Measurements from ENCODE around the gene IGFALS.

IGFALS gene

GRCh38 chr16:1830213-1830612, 36.7 kb upstream of the IGFALS start:
- Mint-ChIP-seq H3K9me3 (no peaks in the 10 kb centered on the region), H3K27ac (peak overlapping the region in 2 of 3 experiments; percentile 20 to 54), H3K27me3 (ENCODE audit: low read depth) (peaks cover 3% of the 10 kb centered on the region), H3K4me1 (peaks cover 18% of the 10 kb centered on the region), H3K36me3 (ENCODE audit: low read depth) (peaks cover 15% of the 10 kb centered on the region), H3K4me3 (peak overlapping the region; percentile 42 to 63 (median 52))
- no peak for TF ChIP-seq CTCF (IDR thresholded peaks at IDR 0.05; ENCODE audit: unreplicated experiment in 3 of 3)

GRCh38 chr16:1828645-1829410, 35.3 kb upstream of the IGFALS start:
- Mint-ChIP-seq H3K27me3 (ENCODE audit: low read depth) (peaks cover 3% of the 10 kb centered on the region), H3K4me3 (peak overlapping the region; percentile 87 to 93 (median 87)), H3K9me3 (no peaks in the 10 kb centered on the region), H3K4me1 (peaks cover 24% of the 10 kb centered on the region), H3K36me3 (ENCODE audit: low read depth) (peaks cover 15% of the 10 kb centered on the region), H3K27ac (peak overlapping the region in 2 of 3 experiments; percentile 14 to 87)
- no peak for TF ChIP-seq CTCF (IDR thresholded peaks at IDR 0.05; ENCODE audit: unreplicated experiment in 3 of 3)

GRCh38 chr16:1826691-1827573, 33.4 kb upstream of the IGFALS start, which contains the start of the genes FAHD1 and HAGH:
FAHD1 (plus strand) TSS chr16:1827206; CDS start chr16:1827239, 33 bp downstream.
HAGH (minus strand) TSS chr16:1826825; CDS start chr16:1826787, 38 bp downstream.
- Mint-ChIP-seq H3K4me3 (peak within 1 kb of the TSS; percentile 93 to 97 (median 93)), H3K9me3 (no peaks in the 10 kb centered on the region), H3K36me3 (ENCODE audit: low read depth) (peaks cover 11% of the 10 kb centered on the region), H3K27ac (peak within 1 kb of the TSS; percentile 37 to 91 (median 90)), H3K4me1 (peaks cover 24% of the 10 kb centered on the region), H3K27me3 (ENCODE audit: low read depth) (peaks cover 3% of the 10 kb centered on the region)
- no peak for TF ChIP-seq CTCF (IDR thresholded peaks at IDR 0.05; ENCODE audit: unreplicated experiment in 3 of 3)

GRCh38 chr16:1825864-1826690, 32.6 kb upstream of the IGFALS start:
- Mint-ChIP-seq H3K36me3 (ENCODE audit: low read depth) (peaks cover 10% of the 10 kb centered on the region), H3K27me3 (ENCODE audit: low read depth) (peaks cover 3% of the 10 kb centered on the region), H3K9me3 (no peaks in the 10 kb centered on the region), H3K27ac (peak overlapping the region in 1 of 3 experiments; percentile 24), H3K4me1 (peaks cover 24% of the 10 kb centered on the region), H3K4me3 (peak overlapping the region; percentile 72 to 84 (median 82))
- no peak for TF ChIP-seq CTCF (IDR thresholded peaks at IDR 0.05; ENCODE audit: unreplicated experiment in 3 of 3)

GRCh38 chr16:1825381-1825863, 31.9 kb upstream of the IGFALS start:
- Mint-ChIP-seq H3K27ac (no peak overlapping the region), H3K27me3 (ENCODE audit: low read depth) (peaks cover 3% of the 10 kb centered on the region), H3K4me3 (peak overlapping the region; percentile 72 to 84 (median 82)), H3K4me1 (peaks cover 24% of the 10 kb centered on the region), H3K36me3 (ENCODE audit: low read depth) (peaks cover 5% of the 10 kb centered on the region), H3K9me3 (no peaks in the 10 kb centered on the region)
- no peak for TF ChIP-seq CTCF (IDR thresholded peaks at IDR 0.05; ENCODE audit: unreplicated experiment in 3 of 3)
